ELR (cell line): ENCODE data around the gene ZDHHC4.
"Not testable (repeated sequence)": the region's sequence is repeated elsewhere in the genome, so short reads cannot be mapped to it uniquely, and the experiment has no call there.

Experiments
- DNase-seq: peaks from one replicate; pipeline ENCODE4 v3.0.0-alpha.2; 2015; ENCODE audit warnings: low read depth

The ZDHHC4 gene

DNA sequence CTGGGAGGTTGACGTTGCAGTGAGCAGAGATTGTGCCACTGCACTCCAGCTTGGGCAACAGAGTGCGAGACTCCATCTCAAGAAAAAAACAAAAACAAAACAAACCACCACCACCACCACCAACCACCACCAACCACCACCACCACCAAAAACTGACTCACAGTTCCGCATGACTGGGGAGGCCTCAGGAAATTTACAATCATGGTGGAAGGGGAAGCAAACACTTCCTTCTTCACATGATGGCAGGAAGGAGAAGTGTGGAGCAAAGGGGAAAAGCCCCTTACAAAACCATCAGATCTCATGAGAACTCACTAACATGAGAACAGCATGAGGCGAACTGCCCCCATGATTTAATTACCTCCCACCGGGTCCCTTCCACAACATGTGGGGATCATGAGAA, 57.7 kb downstream of the ZDHHC4 start:
- not testable (repeated sequence) for DNase-seq

- DNase-seq, result peak; percentile 69
Observed at GRCh38 chr7:6636741-6637543, 59.7 kb downstream of the ZDHHC4 start, which contains the start of gene ZNF316. ZNF316 (plus strand) TSS chr7:6637318; CDS start chr7:6642410, 5,092 bp downstream.

GRCh38 chr7:6637544-6638229, 60.4 kb downstream of the ZDHHC4 start:
- DNase-seq, result peak; percentile 63
